Measurements from ENCODE around the gene ZNRF3. TPM values are rescaled to one million over a fixed set of nuclear protein-coding genes. Genes with fewer than 3 reads are reported as not detected.

ZNRF3 gene
- total and polyA plus RNA-seq, 4 donors, result 8.9 to 13.0 (median 11.3) TPM

DNA sequence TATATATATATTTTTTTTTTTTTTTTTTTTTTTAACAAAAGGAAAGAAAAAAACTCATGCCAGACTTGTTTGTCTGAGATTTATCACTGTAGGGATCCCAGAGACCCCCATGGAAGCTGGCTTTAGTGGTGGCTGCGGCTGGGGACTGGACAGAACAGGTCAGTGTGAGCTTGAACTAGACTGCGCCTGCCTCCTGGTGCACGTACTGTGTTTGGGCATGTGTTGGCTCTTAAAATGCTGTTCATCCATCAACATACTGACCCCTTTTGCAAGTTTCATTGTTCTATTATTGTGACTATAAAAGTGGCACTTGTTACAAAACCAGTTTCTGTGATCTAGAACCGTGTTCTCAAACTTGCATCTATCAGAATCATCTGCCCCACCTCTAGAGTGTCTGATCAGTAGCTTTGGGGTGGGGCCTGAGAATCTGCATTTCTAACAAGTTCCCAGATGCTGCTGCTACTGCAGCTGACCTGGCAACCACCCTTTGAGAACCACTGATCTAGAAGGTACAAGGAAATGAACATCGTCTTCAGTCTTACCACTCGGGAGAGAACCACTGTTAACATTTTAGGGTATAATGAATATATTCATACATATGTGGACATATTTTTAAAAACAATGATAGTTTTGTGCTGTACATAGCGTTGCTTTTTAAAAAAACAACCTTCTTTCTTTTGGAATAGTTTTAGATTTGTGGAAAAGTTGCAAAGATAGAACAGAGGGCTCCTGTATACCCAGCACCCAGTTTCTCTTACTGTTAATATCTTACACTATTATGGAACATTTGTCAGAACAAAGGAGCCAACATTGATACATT is 54.0 kb downstream of the ZNRF3 start:
- no peaks in the 10 kb centered on the region for H3K36me3 ChIP-seq (ENCODE audit: control insufficient read depth, insufficient read depth, low read length)
- no peaks in the 10 kb centered on the region for H3K9me3 ChIP-seq (ENCODE audit: control insufficient read depth, insufficient read depth, low read length)
- no peak for DNase-seq (ENCODE audit: low read depth in 4 of 6, low spot score in 6 of 6)
- H3K4me3 ChIP-seq (ENCODE audit: low read depth, low read length), result no peak overlapping the region
- 80% methylated on average over 1 of the region's 7 CpGs for WGBS (ENCODE audit: insufficient coverage)
- H3K27ac ChIP-seq (ENCODE audit: low read depth, low read length), result peak overlapping the region; percentile 6
- no peaks in the 10 kb centered on the region for H3K27me3 ChIP-seq (ENCODE audit: control insufficient read depth, insufficient read depth, low read length)
- peaks cover 22% of the 10 kb centered on the region for H3K4me1 ChIP-seq (ENCODE audit: control insufficient read depth, insufficient read depth, low read length)

DNA sequence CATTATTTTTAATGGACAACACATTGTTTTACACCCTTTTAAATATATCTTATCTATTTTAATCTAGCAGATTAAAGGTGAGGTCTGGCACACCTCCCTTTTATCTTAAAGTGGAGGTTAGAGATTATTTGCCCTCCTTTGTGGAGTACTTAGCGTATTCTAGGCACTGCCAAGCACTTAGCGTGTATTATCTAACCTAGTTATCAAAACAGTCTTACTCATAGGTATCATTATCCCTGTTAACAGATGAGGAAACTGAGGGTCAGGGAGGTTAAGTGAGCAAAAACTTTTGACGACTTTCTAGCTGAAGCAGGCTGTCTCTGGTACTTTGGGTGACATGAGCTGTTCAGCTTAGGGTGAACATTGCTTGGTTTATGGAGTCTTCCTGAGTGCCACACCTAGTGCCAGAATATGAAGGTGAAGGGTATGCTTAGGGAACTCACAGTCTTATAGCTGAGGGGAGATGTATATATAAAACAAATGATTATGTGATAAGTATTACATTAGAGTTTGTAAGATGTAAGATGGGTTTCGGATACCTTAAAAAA is 55.0 kb downstream of the ZNRF3 start:
- no peaks in the 10 kb centered on the region for H3K27me3 ChIP-seq (ENCODE audit: control insufficient read depth, insufficient read depth, low read length)
- no peak overlapping the region for H3K27ac ChIP-seq (ENCODE audit: low read depth, low read length)
- H3K4me1 ChIP-seq (ENCODE audit: control insufficient read depth, insufficient read depth, low read length), result peaks cover 21% of the 10 kb centered on the region
- no peak for DNase-seq (ENCODE audit: low read depth in 4 of 6, low spot score in 6 of 6)
- no peaks in the 10 kb centered on the region for H3K36me3 ChIP-seq (ENCODE audit: control insufficient read depth, insufficient read depth, low read length)
- no peak overlapping the region for H3K4me3 ChIP-seq (ENCODE audit: low read depth, low read length)
- WGBS (ENCODE audit: insufficient coverage), result 75% methylated on average over 1 of the region's 4 CpGs
- no peaks in the 10 kb centered on the region for H3K9me3 ChIP-seq (ENCODE audit: control insufficient read depth, insufficient read depth, low read length)

DNA sequence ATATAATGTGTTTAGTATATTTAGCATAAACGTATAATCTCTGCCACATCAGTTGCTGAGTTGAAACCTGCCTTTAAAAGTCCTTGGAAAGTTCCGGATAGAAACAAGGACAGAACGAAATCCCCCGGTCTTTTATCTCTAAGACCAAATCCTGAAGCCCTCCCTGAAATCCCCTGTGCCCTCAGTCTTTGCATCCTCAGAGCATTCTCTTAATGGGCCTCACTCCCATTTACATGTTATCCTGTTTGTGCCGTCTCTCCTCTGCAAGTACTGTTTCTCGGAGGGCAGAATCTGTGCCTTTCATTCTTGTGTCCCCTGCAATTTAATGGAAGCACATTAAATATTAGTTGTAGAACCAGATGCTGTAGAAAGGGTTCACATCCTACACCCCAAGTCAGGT is 56.0 kb downstream of the ZNRF3 start:
- Histone ChIP-seq H3K36me3 (ENCODE audit: control insufficient read depth, insufficient read depth, low read length) (no peaks in the 10 kb centered on the region), H3K27me3 (ENCODE audit: control insufficient read depth, insufficient read depth, low read length) (no peaks in the 10 kb centered on the region), H3K4me1 (ENCODE audit: control insufficient read depth, insufficient read depth, low read length) (peaks cover 23% of the 10 kb centered on the region), H3K9me3 (ENCODE audit: control insufficient read depth, insufficient read depth, low read length) (no peaks in the 10 kb centered on the region), H3K27ac (ENCODE audit: low read depth, low read length) (peak overlapping the region; percentile 1), H3K4me3 (ENCODE audit: low read depth, low read length) (no peak overlapping the region)
- DNase-seq (ENCODE audit: low read depth in 4 of 6, low spot score in 6 of 6), result no peak
- WGBS (ENCODE audit: insufficient coverage), result 77% methylated on average over 2 of the region's 6 CpGs

DNA sequence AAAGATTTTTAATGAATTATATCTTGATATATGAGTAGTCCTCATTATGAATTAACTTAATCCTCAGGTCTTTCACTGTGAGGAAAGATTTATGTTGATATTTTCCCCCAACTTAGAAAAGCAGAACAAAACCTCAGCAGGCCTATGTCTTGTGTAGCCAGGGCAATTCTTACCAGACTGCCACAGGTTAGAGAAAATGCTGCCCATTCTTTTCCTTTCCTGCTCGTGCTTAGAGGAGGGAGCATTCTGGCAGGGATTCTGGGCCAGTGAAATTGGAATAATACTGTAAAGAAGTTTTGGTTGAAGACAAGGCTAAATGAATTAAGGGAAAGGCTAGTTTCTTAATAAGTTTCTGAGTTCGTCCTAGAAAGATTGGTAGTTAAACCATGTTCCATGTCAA is 56.6 kb downstream of the ZNRF3 start:
- Histone ChIP-seq H3K36me3 (ENCODE audit: control insufficient read depth, insufficient read depth, low read length) (no peaks in the 10 kb centered on the region), H3K4me3 (ENCODE audit: low read depth, low read length) (no peak overlapping the region), H3K9me3 (ENCODE audit: control insufficient read depth, insufficient read depth, low read length) (no peaks in the 10 kb centered on the region), H3K4me1 (ENCODE audit: control insufficient read depth, insufficient read depth, low read length) (peaks cover 23% of the 10 kb centered on the region), H3K27me3 (ENCODE audit: control insufficient read depth, insufficient read depth, low read length) (no peaks in the 10 kb centered on the region), H3K27ac (ENCODE audit: low read depth, low read length) (no peak overlapping the region)
- 0% methylated on average over 1 of the region's 2 CpGs for WGBS (ENCODE audit: insufficient coverage)
- no peak for DNase-seq (ENCODE audit: low read depth in 4 of 6, low spot score in 6 of 6)

DNA sequence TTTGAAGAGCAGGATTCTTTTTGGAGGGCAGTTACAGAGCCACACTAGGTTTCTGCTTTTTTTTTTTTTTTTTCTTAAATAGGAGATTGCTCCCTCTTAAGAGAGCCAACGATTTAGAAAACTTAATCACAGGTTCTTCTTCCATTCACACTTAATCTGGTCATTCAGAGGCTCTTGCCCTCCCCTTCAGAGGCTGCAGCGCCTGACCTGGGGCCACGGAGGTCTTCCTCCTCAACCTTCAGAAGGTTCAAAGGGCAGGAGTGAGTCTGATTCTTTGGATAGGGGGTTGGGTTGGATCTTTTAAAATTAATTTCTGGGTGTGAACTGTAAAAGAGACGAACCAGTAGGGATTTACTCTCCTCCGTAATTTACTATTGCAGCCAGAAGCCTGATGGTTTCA is 57.1 kb downstream of the ZNRF3 start:
- H3K4me1 ChIP-seq (ENCODE audit: control insufficient read depth, insufficient read depth, low read length), result peaks cover 23% of the 10 kb centered on the region
- no peak overlapping the region for H3K4me3 ChIP-seq (ENCODE audit: low read depth, low read length)
- no CpG with 5 or more reads among the region's 5 CpGs for WGBS (ENCODE audit: insufficient coverage)
- no peaks in the 10 kb centered on the region for H3K27me3 ChIP-seq (ENCODE audit: control insufficient read depth, insufficient read depth, low read length)
- no peaks in the 10 kb centered on the region for H3K9me3 ChIP-seq (ENCODE audit: control insufficient read depth, insufficient read depth, low read length)
- H3K27ac ChIP-seq (ENCODE audit: low read depth, low read length), result peak overlapping the region; percentile 61
- DNase-seq (ENCODE audit: low read depth in 4 of 6, low spot score in 6 of 6), result no peak
- no peaks in the 10 kb centered on the region for H3K36me3 ChIP-seq (ENCODE audit: control insufficient read depth, insufficient read depth, low read length)

DNA sequence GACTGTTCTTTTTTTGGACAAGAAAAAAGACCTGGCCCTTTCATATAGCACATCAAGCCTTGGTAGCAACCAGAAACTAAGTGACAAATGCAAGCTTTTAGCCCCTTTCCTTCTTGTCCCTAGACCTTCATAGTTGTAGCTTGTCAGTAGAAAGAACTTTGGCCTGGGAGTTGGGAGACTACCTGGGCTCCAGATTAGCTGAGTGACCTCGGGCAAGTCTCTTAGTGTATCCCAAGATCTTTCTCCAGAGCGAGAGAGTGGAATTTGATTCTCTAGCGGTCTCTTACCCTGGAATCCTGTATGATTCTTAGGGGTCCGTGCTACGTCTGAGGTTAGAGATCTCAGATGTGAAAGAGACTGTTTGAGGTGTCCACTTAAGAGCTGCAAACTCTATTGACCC is 59.0 kb downstream of the ZNRF3 start:
- DNase-seq (ENCODE audit: low read depth in 4 of 6, low spot score in 6 of 6), result no peak
- 50% methylated on average over 4 of the region's 5 CpGs for WGBS (ENCODE audit: insufficient coverage)
- Histone ChIP-seq H3K27me3 (ENCODE audit: control insufficient read depth, insufficient read depth, low read length) (no peaks in the 10 kb centered on the region), H3K4me3 (ENCODE audit: low read depth, low read length) (no peak overlapping the region), H3K27ac (ENCODE audit: low read depth, low read length) (peak overlapping the region; percentile 74), H3K4me1 (ENCODE audit: control insufficient read depth, insufficient read depth, low read length) (peaks cover 18% of the 10 kb centered on the region), H3K9me3 (ENCODE audit: control insufficient read depth, insufficient read depth, low read length) (peaks cover 7% of the 10 kb centered on the region), H3K36me3 (ENCODE audit: control insufficient read depth, insufficient read depth, low read length) (no peaks in the 10 kb centered on the region)

DNA sequence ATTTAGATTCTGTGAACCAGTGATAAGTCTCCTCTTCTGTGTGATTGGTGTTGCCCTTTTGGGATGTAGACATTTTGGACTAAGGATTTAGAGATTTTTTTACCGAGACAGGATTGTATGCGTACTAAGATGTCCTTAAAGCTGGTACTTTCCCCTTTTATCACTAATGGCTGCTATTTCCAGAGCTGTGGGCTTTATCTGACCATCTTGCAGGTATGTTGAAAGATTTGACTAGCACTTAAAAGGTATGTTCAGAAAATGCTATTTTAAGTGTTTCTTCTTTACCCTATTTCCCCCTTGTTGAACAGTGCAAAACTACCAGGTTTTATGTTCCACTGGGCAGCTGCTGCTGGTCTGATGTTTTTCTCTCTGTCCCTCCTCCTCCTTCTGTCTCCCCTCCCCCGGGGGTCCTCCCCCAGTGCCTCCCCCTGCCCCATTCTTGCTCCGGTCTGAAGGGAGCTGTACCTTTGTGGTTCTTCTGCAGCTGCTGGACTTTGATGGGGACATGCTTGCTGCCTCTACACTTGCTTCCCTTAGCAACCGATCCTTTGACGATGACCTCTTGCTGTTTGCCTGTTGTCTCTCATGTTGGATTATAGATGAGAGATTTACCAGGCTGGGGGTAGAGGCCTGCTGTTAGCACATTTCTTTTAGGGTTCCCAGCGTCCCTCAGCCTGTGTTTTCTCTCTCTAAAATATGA is 59.6 kb downstream of the ZNRF3 start:
- peaks cover 18% of the 10 kb centered on the region for H3K4me1 ChIP-seq (ENCODE audit: control insufficient read depth, insufficient read depth, low read length)
- no CpG with 5 or more reads among the region's 7 CpGs for WGBS (ENCODE audit: insufficient coverage)
- peak overlapping the region; percentile 74 for H3K27ac ChIP-seq (ENCODE audit: low read depth, low read length)
- DNase-seq (ENCODE audit: low read depth in 4 of 6, low spot score in 6 of 6), result peak in 3 of 6 donors; percentile 58 to 89 (median 76)
- H3K4me3 ChIP-seq (ENCODE audit: low read depth, low read length), result no peak overlapping the region
- H3K36me3 ChIP-seq (ENCODE audit: control insufficient read depth, insufficient read depth, low read length), result no peaks in the 10 kb centered on the region
- no peaks in the 10 kb centered on the region for H3K27me3 ChIP-seq (ENCODE audit: control insufficient read depth, insufficient read depth, low read length)
- peaks cover 7% of the 10 kb centered on the region for H3K9me3 ChIP-seq (ENCODE audit: control insufficient read depth, insufficient read depth, low read length)

DNA sequence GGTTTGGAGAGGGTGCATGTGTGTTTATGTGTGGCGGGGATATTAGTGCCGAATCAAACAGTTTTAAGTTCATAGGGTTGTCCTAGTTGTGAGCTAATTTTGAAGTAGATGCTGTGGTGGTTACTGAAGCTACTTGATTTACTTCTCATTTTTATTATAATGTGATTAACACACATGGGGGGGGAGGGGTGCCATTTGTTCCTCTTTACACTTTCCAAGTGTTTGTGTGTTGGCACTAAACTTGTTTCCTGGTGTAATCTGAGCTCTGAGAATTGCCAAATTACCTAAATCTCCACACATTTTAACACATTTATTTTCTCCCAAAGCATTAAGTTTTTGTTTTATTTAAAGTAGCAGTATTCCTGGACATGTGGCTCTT is 60.1 kb downstream of the ZNRF3 start:
- Histone ChIP-seq H3K36me3 (ENCODE audit: control insufficient read depth, insufficient read depth, low read length) (no peaks in the 10 kb centered on the region), H3K27me3 (ENCODE audit: control insufficient read depth, insufficient read depth, low read length) (no peaks in the 10 kb centered on the region), H3K4me1 (ENCODE audit: control insufficient read depth, insufficient read depth, low read length) (peaks cover 18% of the 10 kb centered on the region), H3K9me3 (ENCODE audit: control insufficient read depth, insufficient read depth, low read length) (peaks cover 7% of the 10 kb centered on the region), H3K4me3 (ENCODE audit: low read depth, low read length) (no peak overlapping the region), H3K27ac (ENCODE audit: low read depth, low read length) (peak overlapping the region; percentile 74)
- WGBS (ENCODE audit: insufficient coverage), result no CpG with 5 or more reads among the region's 2 CpGs
- DNase-seq (ENCODE audit: low read depth in 4 of 6, low spot score in 6 of 6), result peak in 1 of 6 donors; percentile 49

DNA sequence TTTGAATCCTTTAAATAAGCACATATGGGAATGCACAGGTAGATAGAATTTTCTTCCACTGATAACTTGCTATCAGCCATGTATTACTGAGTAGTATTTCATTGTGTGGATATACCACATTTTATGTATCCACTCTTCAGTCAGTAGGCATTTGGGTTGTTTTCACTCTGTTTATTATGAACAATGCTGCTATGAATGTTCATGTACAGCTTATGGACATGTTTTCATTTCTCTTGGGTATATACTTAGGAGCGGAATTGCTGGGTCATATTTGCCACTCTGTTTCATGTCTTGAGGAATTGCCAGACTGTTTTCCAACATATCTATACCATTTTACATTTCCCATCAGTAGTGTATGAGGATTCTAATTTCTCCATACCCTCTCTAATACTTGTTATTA is 63.8 kb downstream of the ZNRF3 start:
- no peaks in the 10 kb centered on the region for H3K27me3 ChIP-seq (ENCODE audit: control insufficient read depth, insufficient read depth, low read length)
- no peak overlapping the region for H3K27ac ChIP-seq (ENCODE audit: low read depth, low read length)
- no peaks in the 10 kb centered on the region for H3K36me3 ChIP-seq (ENCODE audit: control insufficient read depth, insufficient read depth, low read length)
- H3K9me3 ChIP-seq (ENCODE audit: control insufficient read depth, insufficient read depth, low read length), result peaks cover 7% of the 10 kb centered on the region
- DNase-seq (ENCODE audit: low read depth in 4 of 6, low spot score in 6 of 6), result no peak
- no peak overlapping the region for H3K4me3 ChIP-seq (ENCODE audit: low read depth, low read length)
- H3K4me1 ChIP-seq (ENCODE audit: control insufficient read depth, insufficient read depth, low read length), result peaks cover 22% of the 10 kb centered on the region
- WGBS (ENCODE audit: insufficient coverage), result no CpG with 5 or more reads among the region's 1 CpG
